Naive B cell (primary cell): ENCODE data around the gene NECAB2. TPM values are rescaled to one million over a fixed set of nuclear protein-coding genes. Genes with fewer than 3 reads are reported as not detected.

Source experiments
- ATAC-seq, 2 donors: fragments of 150-1000 bp; cut with Tn5 transposase; 2 replicates each; pipeline ENCODE4 v1.10.0; 2021; ENCODE audit warnings: low read depth in 2 of 2, mild to moderate bottlenecking in 2 of 2, moderate library complexity in 2 of 2
- DNase-seq: peaks from one replicate; pipeline ENCODE4 v3.0.0; 2022
- H3K27ac Mint-ChIP-seq, 6 donors: one replicate each; pipeline ENCODE4 v1.8.0; 2020 to 2022; ENCODE audit warnings: mild to moderate bottlenecking in 6 of 6, mixed read lengths in 6 of 6, moderate library complexity in 5 of 6, inconsistent platforms in 2 of 6
- H3K27me3 Mint-ChIP-seq, 3 donors: one replicate each; pipeline ENCODE4 v1.8.0; 2021 to 2022; ENCODE audit warnings: mixed read lengths in 3 of 3, mild to moderate bottlenecking in 1 of 3
- H3K36me3 Mint-ChIP-seq, 2 donors: one replicate each; pipeline ENCODE4 v1.8.0; 2020 to 2022; ENCODE audit warnings: mixed read lengths in 2 of 2, inconsistent platforms in 1 of 2, mild to moderate bottlenecking in 1 of 2
- H3K4me1 Mint-ChIP-seq, 3 donors: one replicate each; pipeline ENCODE4 v1.8.0; 2020 to 2022; ENCODE audit warnings: mixed read lengths in 3 of 3, inconsistent platforms in 1 of 3, mild to moderate bottlenecking in 1 of 3, moderate library complexity in 1 of 3
- H3K4me3 Mint-ChIP-seq, 8 donors: one replicate each; pipeline ENCODE4 v1.8.0; 2020 to 2022; ENCODE audit warnings: mild to moderate bottlenecking in 8 of 8, mixed read lengths in 8 of 8, moderate library complexity in 8 of 8, inconsistent platforms in 2 of 8
- H3K9me3 Mint-ChIP-seq, 7 donors: one replicate each; pipeline ENCODE4 v1.8.0; 2020 to 2022; ENCODE audit warnings: mixed read lengths in 7 of 7, mild to moderate bottlenecking in 5 of 7, inconsistent platforms in 2 of 7, moderate library complexity in 1 of 7
- polyA plus RNA-seq, 6 donors: library from polyadenylated mRNA; unstranded; fragments of 300-500 nt; fragmentation: Illumina TruSeq; gene quantifications; one replicate each; pipeline ENCODE4 v1.2.3, GENCODE V29; 2021; ENCODE audit warnings: low read depth in 6 of 6

The NECAB2 gene
- polyA plus RNA-seq, 6 donors from 2014 or later, result not detected

DNA sequence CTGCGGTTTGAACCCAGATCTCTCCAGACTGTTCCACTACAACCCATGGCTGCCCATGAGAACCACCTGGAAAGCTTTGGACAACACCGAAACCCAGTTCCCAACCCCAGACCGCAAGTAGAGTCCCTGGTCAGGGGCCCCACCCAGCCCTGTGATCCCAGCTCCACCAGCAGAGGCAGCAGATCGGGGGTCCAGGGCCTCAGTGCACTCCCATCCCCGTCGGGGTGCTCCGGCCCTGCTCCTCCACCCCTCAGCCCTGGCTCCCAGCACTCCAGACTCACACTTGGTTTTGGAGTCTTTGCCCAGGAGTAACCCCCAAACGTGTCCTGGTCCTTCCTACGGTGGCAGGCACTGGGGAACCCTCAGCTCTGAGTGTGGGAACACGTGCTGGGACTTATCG, 35.7 kb upstream of the NECAB2 start:
- peaks cover 0 to 15% of the 10 kb centered on the region in 2 donors for H3K36me3 Mint-ChIP-seq
- H3K9me3 Mint-ChIP-seq, result no peaks in the 10 kb centered on the region

DNA sequence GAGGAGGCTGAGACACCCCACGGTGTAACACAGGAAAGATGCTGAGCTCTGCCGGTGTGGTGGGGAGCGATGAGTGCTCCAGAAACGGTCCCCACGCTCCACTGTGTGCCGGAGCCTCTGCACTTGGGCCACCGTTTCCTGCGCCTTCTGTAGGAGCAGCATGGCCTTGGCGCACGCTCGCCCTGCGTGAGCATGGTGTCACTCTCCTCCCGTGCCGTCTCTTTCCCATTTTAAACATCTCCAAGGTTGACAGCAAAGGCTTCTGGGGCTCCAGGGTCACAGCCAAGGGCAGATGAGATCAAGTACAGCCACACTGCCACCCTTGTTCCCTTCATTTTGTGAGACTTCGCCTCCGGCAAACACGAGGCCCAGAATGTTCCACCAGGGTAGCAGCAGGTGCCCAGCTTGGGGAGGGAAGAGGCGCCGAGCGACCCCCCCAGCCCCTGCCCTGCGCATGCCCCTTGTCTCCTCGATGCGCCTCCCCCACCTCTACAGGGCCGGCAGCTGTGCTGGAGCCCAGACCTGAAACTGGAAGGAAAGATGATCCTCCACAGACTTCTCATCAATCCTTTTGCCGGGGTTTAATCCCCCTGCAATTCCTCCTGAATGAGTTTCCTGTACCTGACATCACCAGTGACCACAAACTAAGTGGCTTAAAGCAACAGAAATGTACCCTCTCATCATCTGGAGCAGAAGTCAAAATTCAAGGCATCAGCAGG, 34.9 kb upstream of the NECAB2 start:
- H3K27me3 Mint-ChIP-seq, result no peaks in the 10 kb centered on the region
- peaks cover 0 to 18% of the 10 kb centered on the region in 2 donors for H3K36me3 Mint-ChIP-seq
- no peak for ATAC-seq
- no peak overlapping the region for H3K4me3 Mint-ChIP-seq
- peaks cover 0 to 4% (median 0%) of the 10 kb centered on the region in 3 donors for H3K4me1 Mint-ChIP-seq
- no peaks in the 10 kb centered on the region for H3K9me3 Mint-ChIP-seq
- DNase-seq, result no peak
- H3K27ac Mint-ChIP-seq, result no peak overlapping the region

More for the DNA sequence above, 35.7 kb upstream of the NECAB2 start:
- Mint-ChIP-seq H3K4me3 (no peak overlapping the region), H3K27ac (no peak overlapping the region), H3K27me3 (no peaks in the 10 kb centered on the region), H3K4me1 (peaks cover 0 to 4% (median 0%) of the 10 kb centered on the region in 3 donors)
- DNase-seq (no peak), ATAC-seq (no peak)

DNA sequence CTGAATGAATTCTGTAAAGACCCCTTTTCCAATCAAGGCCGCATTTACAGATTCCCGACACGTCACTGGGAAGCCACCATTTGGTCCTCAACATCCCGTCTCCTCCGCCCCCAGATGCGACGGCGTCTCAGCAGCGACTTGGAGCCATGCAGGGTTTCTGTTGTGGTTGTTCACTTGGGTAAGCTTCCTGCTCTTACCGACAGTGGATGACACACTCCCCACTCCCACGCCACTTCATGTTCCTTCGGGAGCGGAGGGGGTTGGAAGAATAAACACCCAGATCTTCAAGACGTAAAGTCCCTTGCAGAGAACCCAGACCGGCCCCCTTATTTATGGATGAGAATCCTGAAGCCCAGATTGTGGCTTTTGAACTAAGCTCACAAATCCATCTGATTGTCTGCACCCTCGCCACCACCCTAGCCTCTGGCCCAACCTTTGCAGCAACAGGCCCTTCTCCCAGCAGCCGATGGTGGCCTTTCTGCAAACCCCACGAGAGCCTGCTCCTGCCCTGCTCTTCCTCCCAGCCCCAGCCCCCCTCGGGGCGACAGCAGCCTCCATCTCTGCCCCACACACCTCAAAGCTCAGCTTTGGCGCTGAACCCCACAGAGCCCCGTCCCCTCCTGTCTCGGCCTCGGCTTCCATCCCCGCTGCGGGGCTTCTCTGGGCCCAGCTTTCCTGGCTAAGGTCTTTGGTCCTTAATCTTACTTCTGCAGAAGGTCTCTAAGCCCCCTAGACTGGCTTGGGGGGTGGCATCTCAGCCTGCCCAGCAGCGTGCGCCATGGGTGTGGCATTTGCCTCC, 34.0 kb upstream of the NECAB2 start:
- H3K36me3 Mint-ChIP-seq, result peaks cover 0 to 18% of the 10 kb centered on the region in 2 donors
- H3K9me3 Mint-ChIP-seq, result no peaks in the 10 kb centered on the region
- no peak overlapping the region for H3K4me3 Mint-ChIP-seq
- peaks cover 0 to 4% (median under 1%) of the 10 kb centered on the region in 3 donors for H3K4me1 Mint-ChIP-seq
- DNase-seq, result no peak
- ATAC-seq, result no peak
- H3K27me3 Mint-ChIP-seq, result no peaks in the 10 kb centered on the region
- H3K27ac Mint-ChIP-seq, result no peak overlapping the region

DNA sequence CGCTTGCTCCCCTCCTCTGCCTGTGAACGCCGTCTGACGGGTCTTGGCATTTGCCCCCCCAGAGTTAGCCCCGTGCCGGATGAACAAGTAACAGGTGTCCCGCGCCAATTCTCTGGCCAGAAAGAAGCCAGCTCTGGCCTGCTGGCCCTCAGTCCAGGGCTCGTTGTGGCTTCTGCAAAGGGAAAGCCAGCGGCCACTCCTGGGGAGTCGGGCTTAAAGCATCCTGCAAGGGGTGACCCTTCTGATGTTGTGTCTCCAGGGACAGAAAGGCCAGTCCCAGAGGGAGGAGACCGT, 33.4 kb upstream of the NECAB2 start:
- H3K27me3 Mint-ChIP-seq, result no peaks in the 10 kb centered on the region
- DNase-seq (no peak), ATAC-seq (no peak)
- no peak overlapping the region for H3K27ac Mint-ChIP-seq
- H3K9me3 Mint-ChIP-seq, result no peaks in the 10 kb centered on the region
- H3K4me1 Mint-ChIP-seq, result peaks cover 4 to 5% (median 4%) of the 10 kb centered on the region in 3 donors
- no peak overlapping the region for H3K4me3 Mint-ChIP-seq
- H3K36me3 Mint-ChIP-seq, result peaks cover 0 to 18% of the 10 kb centered on the region in 2 donors

DNA sequence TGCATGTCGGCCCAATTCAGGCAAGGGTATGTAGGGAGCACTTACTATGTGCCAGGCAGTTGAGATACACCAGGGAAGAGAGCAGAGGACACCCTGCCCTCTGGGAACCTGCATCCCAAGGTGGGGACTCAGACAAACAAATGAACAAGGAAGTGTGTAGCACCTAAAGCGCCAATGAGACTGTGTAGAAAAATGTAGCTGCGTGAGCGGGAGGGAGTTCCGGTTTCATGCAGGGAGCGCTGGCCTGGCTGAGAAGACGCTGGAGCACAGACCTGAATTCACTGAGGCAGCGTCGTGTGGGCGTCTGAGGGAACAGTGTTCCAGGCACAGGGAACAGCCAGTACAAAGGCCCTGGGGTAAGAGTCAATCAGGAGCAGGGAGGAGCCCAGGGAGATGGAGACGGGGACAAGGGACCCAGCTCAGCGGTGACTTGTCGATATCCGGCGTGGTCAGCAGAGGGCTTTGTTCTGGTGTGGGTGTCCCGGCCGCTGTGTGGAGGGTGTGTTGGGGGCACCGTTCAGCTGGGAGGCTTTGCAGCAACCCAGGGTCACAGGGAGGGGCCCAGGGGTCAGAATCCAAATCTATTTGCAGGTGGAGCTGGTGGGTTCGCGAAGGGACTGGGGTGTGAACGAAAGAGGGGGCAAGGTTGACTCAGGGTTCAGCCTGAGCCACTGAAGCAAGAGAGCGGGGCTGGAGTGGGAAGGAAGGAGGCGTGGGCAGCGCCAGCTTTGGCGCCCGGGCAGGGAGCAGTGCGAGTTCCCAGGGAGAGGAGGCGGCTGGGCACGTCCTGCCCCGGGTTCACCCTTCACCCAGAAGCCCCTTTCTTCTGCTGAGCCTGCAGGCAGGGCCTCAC, 32.8 kb upstream of the NECAB2 start:
- H3K4me3 Mint-ChIP-seq, result no peak overlapping the region
- no peak for ATAC-seq

DNA sequence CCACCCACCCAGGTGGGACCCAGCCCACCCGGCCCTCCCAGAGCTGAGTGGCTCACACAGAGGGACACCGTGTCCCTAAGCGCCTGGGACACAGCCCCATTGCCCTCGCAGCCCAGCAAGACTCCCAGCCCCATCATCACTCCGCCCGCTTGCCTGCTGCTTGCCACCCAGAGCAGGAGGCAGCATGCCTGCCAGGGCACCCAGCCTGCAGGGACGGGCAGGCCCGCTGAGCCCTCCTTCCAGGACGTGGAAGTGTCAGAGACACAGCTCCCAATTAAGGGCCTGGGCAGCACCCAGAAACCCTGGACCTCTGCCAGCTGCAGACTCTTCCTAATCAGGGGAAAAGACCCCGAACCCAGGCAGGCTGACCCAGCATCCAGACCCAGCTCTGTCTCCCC, 32.2 kb upstream of the NECAB2 start:
- H3K9me3 Mint-ChIP-seq, result no peaks in the 10 kb centered on the region
- H3K27me3 Mint-ChIP-seq, result no peaks in the 10 kb centered on the region
- no peak overlapping the region for H3K4me3 Mint-ChIP-seq
- peaks cover 0 to 18% of the 10 kb centered on the region in 2 donors for H3K36me3 Mint-ChIP-seq
- ATAC-seq (no peak), DNase-seq (no peak)
- H3K27ac Mint-ChIP-seq, result no peak overlapping the region
- peaks cover 7 to 9% (median 8%) of the 10 kb centered on the region in 3 donors for H3K4me1 Mint-ChIP-seq

More for the DNA sequence above, 32.8 kb upstream of the NECAB2 start:
- Mint-ChIP-seq H3K9me3 (no peaks in the 10 kb centered on the region), H3K27ac (peak overlapping the region in 1 of 6 donors; percentile 65), H3K27me3 (no peaks in the 10 kb centered on the region), H3K4me1 (peaks cover 4 to 5% (median 4%) of the 10 kb centered on the region in 3 donors), H3K36me3 (peaks cover 0 to 18% of the 10 kb centered on the region in 2 donors)
- no peak for DNase-seq

DNA sequence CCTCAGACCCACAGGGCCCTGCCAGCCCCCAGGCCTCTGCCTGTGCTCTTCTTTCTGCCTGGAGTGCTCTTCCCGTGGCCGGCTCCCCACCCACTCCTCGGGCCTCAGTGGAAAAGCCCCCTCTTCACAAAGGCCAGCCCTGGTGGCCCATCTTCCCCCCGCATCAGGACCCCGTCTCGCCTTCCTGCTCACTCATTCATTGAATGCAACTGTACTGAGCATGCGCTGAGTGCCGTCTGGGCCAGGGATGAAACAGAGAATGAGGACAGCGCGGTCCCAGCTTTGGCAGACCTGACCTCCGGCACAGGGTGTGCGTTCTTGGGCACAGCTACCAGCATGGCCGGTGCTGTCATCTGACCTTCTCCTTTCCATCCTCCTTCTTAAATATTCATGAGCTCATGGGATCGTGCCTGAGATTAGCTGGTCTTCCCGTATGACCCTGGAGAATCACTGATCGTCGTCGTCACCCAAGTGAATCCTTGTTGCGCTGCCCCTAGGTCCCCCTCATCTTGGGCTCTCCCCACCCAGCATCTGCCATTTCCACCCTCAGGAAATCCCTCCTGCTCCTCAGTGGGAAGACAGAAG, 31.4 kb upstream of the NECAB2 start:
- Mint-ChIP-seq H3K27ac (peak overlapping the region in 2 of 6 donors; percentile 44 to 74), H3K4me3 (no peak overlapping the region), H3K9me3 (no peaks in the 10 kb centered on the region), H3K27me3 (no peaks in the 10 kb centered on the region), H3K4me1 (peaks cover 7 to 11% (median 9%) of the 10 kb centered on the region in 3 donors), H3K36me3 (peaks cover 0 to 18% of the 10 kb centered on the region in 2 donors)
- no peak for DNase-seq
- ATAC-seq, result no peak

DNA sequence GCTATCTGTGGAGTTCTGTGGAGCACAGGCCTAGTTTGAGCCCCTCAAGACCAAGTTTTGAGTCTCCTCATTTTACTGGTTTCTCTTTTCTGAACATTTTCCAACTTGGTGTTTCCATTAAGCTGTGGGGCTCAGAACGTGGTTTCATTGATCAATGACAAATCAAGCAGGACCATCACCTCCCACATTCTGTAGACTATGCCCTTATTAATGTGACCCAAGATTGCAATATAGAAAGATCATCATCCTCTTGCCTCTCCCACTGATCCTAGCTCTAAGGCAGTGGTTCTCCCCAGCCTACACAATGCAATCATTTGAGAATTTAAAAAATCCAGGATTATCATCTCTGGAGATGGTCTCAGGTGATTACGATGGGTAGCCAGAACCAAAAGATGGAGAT, 30.8 kb upstream of the NECAB2 start:
- Mint-ChIP-seq H3K9me3 (no peaks in the 10 kb centered on the region), H3K4me1 (peaks cover 7 to 11% (median 9%) of the 10 kb centered on the region in 3 donors), H3K27ac (no peak overlapping the region), H3K36me3 (peaks cover 0 to 18% of the 10 kb centered on the region in 2 donors), H3K27me3 (no peaks in the 10 kb centered on the region), H3K4me3 (no peak overlapping the region)
- ATAC-seq (no peak), DNase-seq (no peak)

GRCh38 chr16:83937922-83938885, 29.8 kb upstream of the NECAB2 start:
- no peak overlapping the region for H3K4me3 Mint-ChIP-seq

DNA sequence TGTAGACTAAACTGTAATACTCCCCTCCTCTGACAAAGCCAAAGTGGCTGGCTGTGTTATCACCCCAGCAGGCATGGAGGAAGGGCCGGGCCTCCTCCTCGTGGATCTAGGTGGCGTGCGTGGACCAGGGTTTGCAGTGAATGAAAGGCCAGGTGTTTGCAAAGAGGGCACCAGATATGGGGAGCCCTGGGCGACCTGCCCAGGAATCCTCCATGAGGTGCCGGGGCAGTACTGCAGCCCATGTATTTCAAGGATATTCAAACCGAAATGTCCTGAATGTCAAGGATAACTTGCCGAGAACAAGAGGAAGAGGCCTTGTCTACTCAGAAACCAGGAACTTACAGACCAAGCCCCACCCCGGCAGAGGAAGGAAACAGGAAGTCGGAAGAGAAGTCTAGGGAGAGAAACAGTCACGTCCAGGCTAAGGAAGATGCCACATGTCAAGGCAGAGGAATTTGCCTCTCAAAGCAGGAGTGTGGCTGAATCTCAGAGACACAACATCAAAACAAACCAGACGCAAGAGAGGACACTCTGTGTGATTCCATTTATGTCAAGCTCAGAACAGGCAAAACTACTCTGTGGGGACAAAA, 28.7 kb upstream of the NECAB2 start:
- Mint-ChIP-seq H3K9me3 (no peaks in the 10 kb centered on the region), H3K27ac (peak overlapping the region in 2 of 6 donors; percentile 38 to 59), H3K4me3 (no peak overlapping the region), H3K36me3 (peaks cover 0 to 18% of the 10 kb centered on the region in 2 donors), H3K4me1 (peaks cover 5 to 11% (median 9%) of the 10 kb centered on the region in 3 donors), H3K27me3 (no peaks in the 10 kb centered on the region)
- DNase-seq, result no peak
- no peak for ATAC-seq

More at GRCh38 chr16:83937922-83938885, 29.8 kb upstream of the NECAB2 start:
- no peak for DNase-seq
- Mint-ChIP-seq H3K27ac (peak overlapping the region in 2 of 6 donors; percentile 32 to 49), H3K36me3 (peaks cover 0 to 18% of the 10 kb centered on the region in 2 donors), H3K27me3 (no peaks in the 10 kb centered on the region), H3K9me3 (no peaks in the 10 kb centered on the region), H3K4me1 (peaks cover 7 to 11% (median 9%) of the 10 kb centered on the region in 3 donors)
- no peak for ATAC-seq

GRCh38 chr16:83940119-83940518, 27.9 kb upstream of the NECAB2 start:
- Mint-ChIP-seq H3K27ac (no peak overlapping the region), H3K4me3 (no peak overlapping the region), H3K27me3 (no peaks in the 10 kb centered on the region), H3K36me3 (peaks cover 0 to 12% of the 10 kb centered on the region in 2 donors), H3K4me1 (peaks cover 3 to 11% (median 9%) of the 10 kb centered on the region in 3 donors), H3K9me3 (no peaks in the 10 kb centered on the region)
- ATAC-seq, result no peak
- DNase-seq, result no peak
